Urinary bladder (tissue), 4 donors: ENCODE measurements around the gene REEP3. TPM values are rescaled to one million over a fixed set of nuclear protein-coding genes. Genes with fewer than 3 reads are reported as not detected.
"Not testable (repeated sequence)": the region's sequence is repeated elsewhere in the genome, so short reads cannot be mapped to it uniquely, and the experiment has no call there.

Experiments
- DNase-seq: peaks from one replicate; pipeline ENCODE4 v3.0.0-alpha.2; 2015; ENCODE audit errors: extremely low spot score
- H3K27ac ChIP-seq: one replicate; pipeline ENCODE4 v1.5.1; 2013; ENCODE audit warnings: low read depth, mild to moderate bottlenecking, moderate library complexity
- H3K36me3 ChIP-seq: one replicate; pipeline ENCODE4 v1.6.1; 2013; ENCODE audit warnings: mild to moderate bottlenecking, moderate library complexity; ENCODE audit not compliant: insufficient read depth
- H3K4me1 ChIP-seq: one replicate; pipeline ENCODE4 v1.6.1; 2013; ENCODE audit warnings: mild to moderate bottlenecking, moderate library complexity; ENCODE audit not compliant: insufficient read depth
- H3K4me3 ChIP-seq: one replicate; pipeline ENCODE4 v1.5.1; 2013; ENCODE audit warnings: low read depth, low read length
- WGBS: extraction: QIAGEN DNeasy Blood & Tissue Kit; methylation state at CpG from one replicate; pipeline ENCODE4 v1.1.7; 2013; 5-methylcytosine and 5-hydroxymethylcytosine counted together
- polyA plus RNA-seq: library from polyadenylated mRNA; stranded (reverse); fragments of 200-250 nt; gene quantifications from one replicate; pipeline ENCODE4 v1.2.3, GENCODE V29; 2013
- total RNA-seq: library from RNA; depleted of rRNA; stranded (reverse); fragments of >200 nt; gene quantifications from one replicate; pipeline ENCODE4 v1.2.3, GENCODE V29; 2014
- donor health status: healthy with polysubstance abuse.
- donor health status: healthy.

REEP3 gene
- total and polyA plus RNA-seq, 2 donors: 25.3 to 82.6 TPM

- no peak for DNase-seq
- no peak overlapping the region for H3K27ac ChIP-seq
- H3K4me1 ChIP-seq: no peaks in the 10 kb centered on the region
- no peaks in the 10 kb centered on the region for H3K36me3 ChIP-seq
- no peak overlapping the region for H3K4me3 ChIP-seq
Observed at GRCh38 chr10:63641366-63641765, 120.2 kb downstream of the REEP3 start.

GRCh38 chr10:63641799-63642198, 120.6 kb downstream of the REEP3 start:
- Histone ChIP-seq H3K36me3 (no peaks in the 10 kb centered on the region), H3K4me3 (no peak overlapping the region), H3K4me1 (no peaks in the 10 kb centered on the region), H3K27ac (no peak overlapping the region)
- DNase-seq: no peak
- 84% methylated on average over 5 of the region's 5 CpGs for WGBS

- WGBS: 80% methylated on average over 5 of the region's 5 CpGs
Observed at GRCh38 chr10:63642808-63643207, 121.6 kb downstream of the REEP3 start.

GRCh38 chr10:63644418-63645142, 123.4 kb downstream of the REEP3 start:
- Histone ChIP-seq H3K36me3 (no peaks in the 10 kb centered on the region), H3K4me1 (no peaks in the 10 kb centered on the region), H3K4me3 (no peak overlapping the region), H3K27ac (no peak overlapping the region)
- 86% methylated on average over 4 of the region's 4 CpGs for WGBS
- DNase-seq: no peak

More at GRCh38 chr10:63642808-63643207, 121.6 kb downstream of the REEP3 start:
- H3K36me3 ChIP-seq: no peaks in the 10 kb centered on the region
- no peaks in the 10 kb centered on the region for H3K4me1 ChIP-seq
- no peak for DNase-seq
- no peak overlapping the region for H3K4me3 ChIP-seq
- H3K27ac ChIP-seq: no peak overlapping the region

- DNase-seq: no peak
- WGBS: 97% methylated on average over 2 of the region's 2 CpGs
- Histone ChIP-seq H3K4me3 (no peak overlapping the region), H3K27ac (no peak overlapping the region), H3K36me3 (no peaks in the 10 kb centered on the region), H3K4me1 (no peaks in the 10 kb centered on the region)
Observed at GRCh38 chr10:63645195-63645594, 124.0 kb downstream of the REEP3 start.

GRCh38 chr10:63646491-63646890, 125.3 kb downstream of the REEP3 start:
- Histone ChIP-seq H3K4me1 (no peaks in the 10 kb centered on the region), H3K27ac (no peak overlapping the region), H3K36me3 (no peaks in the 10 kb centered on the region), H3K4me3 (no peak overlapping the region)
- no peak for DNase-seq
- 92% methylated on average over 2 of the region's 2 CpGs for WGBS

- Histone ChIP-seq H3K4me3 (no peak overlapping the region), H3K36me3 (no peaks in the 10 kb centered on the region), H3K27ac (no peak overlapping the region), H3K4me1 (no peaks in the 10 kb centered on the region)
- DNase-seq: no peak
- 74% methylated on average over 5 of the region's 5 CpGs for whole genome bisulfite sequencing
Observed at GRCh38 chr10:63651864-63652263, 130.7 kb downstream of the REEP3 start.

- H3K4me1 ChIP-seq: no peaks in the 10 kb centered on the region
- 91% methylated on average over 1 of the region's 1 CpG for WGBS
- no peaks in the 10 kb centered on the region for H3K36me3 ChIP-seq
- no peak for DNase-seq
- H3K4me3 ChIP-seq: no peak overlapping the region
- H3K27ac ChIP-seq: no peak overlapping the region
Observed at GRCh38 chr10:63653747-63654146, 132.5 kb downstream of the REEP3 start.

- H3K4me3 ChIP-seq: no peak overlapping the region
- no peak for DNase-seq
- 54% methylated on average over 4 of the region's 4 CpGs for WGBS
- H3K4me1 ChIP-seq: no peaks in the 10 kb centered on the region
- no peaks in the 10 kb centered on the region for H3K36me3 ChIP-seq
- H3K27ac ChIP-seq: no peak overlapping the region
Observed at GRCh38 chr10:63657761-63658160, 136.6 kb downstream of the REEP3 start.

- WGBS: 94% methylated on average over 8 of the region's 8 CpGs
- not testable (repeated sequence) for H3K27ac ChIP-seq
Observed at GRCh38 chr10:63660941-63661340, 139.7 kb downstream of the REEP3 start.

GRCh38 chr10:63661347-63661746, 140.1 kb downstream of the REEP3 start:
- WGBS: 90% methylated on average over 5 of the region's 5 CpGs
- H3K36me3 ChIP-seq: no peaks in the 10 kb centered on the region
- no peak overlapping the region for H3K4me3 ChIP-seq
- DNase-seq: no peak
- no peak overlapping the region for H3K27ac ChIP-seq
- H3K4me1 ChIP-seq: no peaks in the 10 kb centered on the region

More at GRCh38 chr10:63660941-63661340, 139.7 kb downstream of the REEP3 start:
- not testable (repeated sequence) for H3K36me3 ChIP-seq, H3K4me1 ChIP-seq, H3K4me3 ChIP-seq, DNase-seq

- no peak overlapping the region for H3K4me3 ChIP-seq
- H3K27ac ChIP-seq: no peak overlapping the region
- WGBS: 92% methylated on average over 13 of the region's 13 CpGs
- no peaks in the 10 kb centered on the region for H3K36me3 ChIP-seq
- no peak for DNase-seq
- no peaks in the 10 kb centered on the region for H3K4me1 ChIP-seq
Observed at GRCh38 chr10:63664341-63664885, 143.2 kb downstream of the REEP3 start.

GRCh38 chr10:63665006-63665580, 143.9 kb downstream of the REEP3 start:
- not testable (repeated sequence) for H3K36me3 ChIP-seq, DNase-seq, H3K27ac ChIP-seq, H3K4me1 ChIP-seq, H3K4me3 ChIP-seq
- WGBS: 90% methylated on average over 10 of the region's 10 CpGs

GRCh38 chr10:63665670-63666134, 144.5 kb downstream of the REEP3 start:
- Histone ChIP-seq H3K4me3 (no peak overlapping the region), H3K36me3 (no peaks in the 10 kb centered on the region), H3K4me1 (no peaks in the 10 kb centered on the region), H3K27ac (no peak overlapping the region)
- no peak for DNase-seq
- WGBS: 80% methylated on average over 4 of the region's 4 CpGs
